Left lung (tissue), 10 donors: Measurements from ENCODE around the gene GDF3. TPM values are rescaled to one million over a fixed set of nuclear protein-coding genes. Genes with fewer than 3 reads are reported as not detected.

Experiments used
- ATAC-seq: fragments of 200-7000 bp; cut with Tn5 transposase; one replicate; pipeline ENCODE4 v1.9.1; 2020; ENCODE audit warnings: moderate library complexity
- DNase-seq, 4 donors: peaks; one replicate each; pipeline ENCODE4 v3.0.0-alpha.2; 2013 to 2020
- H3K27ac ChIP-seq, 2 donors: fragments of 200-600 bp; sonication (generic) in 1 of 2; one replicate each; pipeline versions ENCODE4 v1.5.0 to v1.8.0; 2020 to 2021
- H3K27me3 ChIP-seq, 2 donors: fragments of 200-600 bp; sonication (generic) in 1 of 2; one replicate each; pipeline versions ENCODE4 v1.5.0 to v1.8.0; 2020 to 2021
- H3K36me3 ChIP-seq, 2 donors: fragments of 200-600 bp; sonication (generic) in 1 of 2; one replicate each; pipeline versions ENCODE4 v1.5.0 to v1.8.0; 2020 to 2021
- H3K4me1 ChIP-seq, 2 donors: fragments of 200-600 bp; one replicate each; pipeline ENCODE4 v1.8.0; 2021
- H3K4me3 ChIP-seq, 2 donors: fragments of 200-600 bp; sonication (generic) in 1 of 2; one replicate each; pipeline versions ENCODE4 v1.5.0 to v1.8.0; 2020 to 2021; ENCODE audit warnings: mild to moderate bottlenecking in 1 of 2
- H3K9me3 ChIP-seq, 2 donors: fragments of 200-600 bp; sonication (generic) in 1 of 2; one replicate each; pipeline versions ENCODE4 v1.5.0 to v1.8.0; 2020 to 2021
- CTCF ChIP-seq, 2 donors: fragments of 200-600 bp; sonication (generic) in 1 of 2; IDR thresholded peaks; one replicate each; pipeline versions ENCODE4 v1.5.0 to v1.8.0; 2021; ENCODE audit warnings: antibody characterized with exemption in 2 of 2
- intact Hi-C, 2 donors: fragments of 100-400 bp; cut with DNase I; formaldehyde crosslinking; loops; one replicate each; pipeline versions ENCODE4 v1.11.2 to v1.14.2; 2022
- polyA plus RNA-seq, 6 donors: library from polyadenylated mRNA; unstranded; fragments of 120-200 nt; gene quantifications; one replicate each; pipeline ENCODE4 v1.2.1, GENCODE V29; 2013; ENCODE audit not compliant: insufficient read length in 6 of 6
- total RNA-seq, 2 donors: library from RNA; stranded (reverse); fragmentation: NEBNext Ultra II Directional; extraction: Animal tissue kit (Norgen Biotek cat#: 25700); gene quantifications; one replicate each; pipeline ENCODE4 v1.2.1, GENCODE V29; 2021
- donor health status: DM: no; HTN: yes; CAD: no.
- donor health status: DM: no; HTN: no; CAD: no.

GDF3 gene
- total and polyA plus RNA-seq, 8 donors: 0.52 TPM; not detected in 7

DNA sequence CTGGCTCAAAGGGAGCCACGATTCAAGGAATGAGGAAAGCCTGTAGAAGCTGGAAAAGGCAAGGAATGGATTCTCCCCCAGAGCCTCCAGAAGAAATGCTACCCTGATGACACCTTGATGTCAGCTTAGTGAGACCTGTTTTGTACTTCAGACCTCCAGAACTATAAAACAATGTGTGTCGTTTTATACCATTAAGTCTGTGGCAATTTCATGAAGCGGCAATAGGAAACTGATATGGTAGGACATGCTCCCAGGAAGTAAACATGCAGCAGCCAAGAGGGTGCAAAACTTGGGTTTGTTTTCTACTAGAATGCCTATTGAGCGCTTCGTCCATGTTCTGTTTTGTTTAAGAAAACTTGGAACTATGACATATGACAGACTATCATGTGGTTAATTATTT lies 27.4 kb downstream of the GDF3 start:
- no peaks in the 10 kb centered on the region for H3K36me3 ChIP-seq
- ATAC-seq (no peak), DNase-seq (no peak)
- H3K4me3 ChIP-seq: no peak overlapping the region
- no peaks in the 10 kb centered on the region for H3K4me1 ChIP-seq
- no peak for TF ChIP-seq CTCF (IDR thresholded peaks at IDR 0.05)
- no peaks in the 10 kb centered on the region for H3K27me3 ChIP-seq
- intact Hi-C loops: no loop called here
- H3K9me3 ChIP-seq: no peaks in the 10 kb centered on the region
- H3K27ac ChIP-seq: no peak overlapping the region

GRCh38 chr12:7667125-7667524 lies 28.4 kb downstream of the GDF3 start:
- ATAC-seq: no peak
- no peaks in the 10 kb centered on the region for H3K9me3 ChIP-seq
- H3K27ac ChIP-seq: no peak overlapping the region

GRCh38 chr12:7666595-7666994 lies 29.0 kb downstream of the GDF3 start:
- H3K27ac ChIP-seq: no peak overlapping the region
- H3K4me1 ChIP-seq: no peaks in the 10 kb centered on the region
- ATAC-seq (no peak), DNase-seq (no peak)
- no peaks in the 10 kb centered on the region for H3K27me3 ChIP-seq
- no peak for TF ChIP-seq CTCF (IDR thresholded peaks at IDR 0.05)
- H3K4me3 ChIP-seq: no peak overlapping the region
- intact Hi-C loops: no loop called here
- no peaks in the 10 kb centered on the region for H3K36me3 ChIP-seq
- H3K9me3 ChIP-seq: no peaks in the 10 kb centered on the region

More at GRCh38 chr12:7667125-7667524, 28.4 kb downstream of the GDF3 start:
- DNase-seq: no peak
- H3K36me3 ChIP-seq: no peaks in the 10 kb centered on the region
- no peaks in the 10 kb centered on the region for H3K4me1 ChIP-seq
- no peaks in the 10 kb centered on the region for H3K27me3 ChIP-seq
- intact Hi-C loops: no loop called here
- H3K4me3 ChIP-seq: no peak overlapping the region
- TF ChIP-seq CTCF (IDR thresholded peaks at IDR 0.05): no peak

GRCh38 chr12:7661741-7662140 lies 33.8 kb downstream of the GDF3 start:
- H3K27ac ChIP-seq: no peak overlapping the region
- no peaks in the 10 kb centered on the region for H3K36me3 ChIP-seq
- no peaks in the 10 kb centered on the region for H3K9me3 ChIP-seq
- H3K4me1 ChIP-seq: no peaks in the 10 kb centered on the region
- ATAC-seq: no peak
- intact Hi-C loops: no loop called here
- H3K27me3 ChIP-seq: no peaks in the 10 kb centered on the region
- no peak overlapping the region for H3K4me3 ChIP-seq
- no peak for TF ChIP-seq CTCF (IDR thresholded peaks at IDR 0.05)
- DNase-seq: no peak

DNA sequence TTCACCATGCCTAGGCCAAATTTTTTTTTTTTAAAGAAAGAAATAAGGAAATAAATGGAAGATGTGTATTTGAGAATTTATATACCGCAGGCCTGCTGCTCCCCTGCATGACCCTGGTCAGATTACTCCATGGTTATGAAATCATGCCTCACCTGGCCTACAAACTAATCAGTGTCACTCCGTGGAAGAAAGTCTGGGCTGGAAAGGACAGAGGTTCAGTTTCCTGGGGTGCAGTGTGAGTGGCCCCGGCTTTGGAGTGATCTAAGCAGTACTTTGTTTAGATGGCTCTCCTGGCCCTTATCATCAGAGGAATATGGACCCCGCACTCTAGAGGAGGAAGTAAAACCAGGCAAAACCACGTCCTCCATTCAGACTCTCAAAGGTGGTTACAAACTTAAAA lies 39.5 kb downstream of the GDF3 start:
- Histone ChIP-seq H3K4me3 (no peak overlapping the region), H3K27ac (no peak overlapping the region), H3K36me3 (no peaks in the 10 kb centered on the region), H3K9me3 (no peaks in the 10 kb centered on the region), H3K27me3 (no peaks in the 10 kb centered on the region), H3K4me1 (no peaks in the 10 kb centered on the region)
- ATAC-seq (no peak), DNase-seq (no peak)
- intact Hi-C loops: no loop called here
- no peak for TF ChIP-seq CTCF (IDR thresholded peaks at IDR 0.05)
